Suprapubic skin (tissue), 4 donors: ENCODE data around the gene RUBCNL. TPM values are rescaled to one million over a fixed set of nuclear protein-coding genes. Genes with fewer than 3 reads are reported as not detected.
"Not testable (repeated sequence)": the region's sequence is repeated elsewhere in the genome, so short reads cannot be mapped to it uniquely, and the experiment has no call there.

Experiments used
- DNase-seq, 2 donors: peaks; one replicate each; pipeline ENCODE4 v3.0.0-alpha.2; 2019; ENCODE audit warnings: low spot score in 2 of 2
- H3K27ac ChIP-seq: fragments of 200-600 bp; sonication (generic); one replicate; pipeline ENCODE4 v1.5.1; 2019
- H3K27me3 ChIP-seq: fragments of 200-600 bp; sonication (generic); one replicate; pipeline ENCODE4 v1.5.1; 2019
- H3K36me3 ChIP-seq: fragments of 200-600 bp; sonication (generic); one replicate; pipeline ENCODE4 v1.5.1; 2019
- H3K4me1 ChIP-seq: fragments of 200-600 bp; sonication (generic); one replicate; pipeline ENCODE4 v1.5.1; 2019
- H3K4me3 ChIP-seq: fragments of 200-600 bp; sonication (generic); one replicate; pipeline ENCODE4 v1.5.1; 2019; ENCODE audit warnings: mild to moderate bottlenecking
- H3K9me3 ChIP-seq: fragments of 200-600 bp; sonication (generic); one replicate; pipeline ENCODE4 v1.5.1; 2019
- EP300 ChIP-seq: sonication (generic); formaldehyde crosslinking; IDR thresholded peaks from one replicate; pipeline ENCODE4 v1.6.1; 2017; ENCODE audit warnings: antibody characterized with exemption
- POLR2A ChIP-seq, 2 donors: fragments of 450-650 bp; IDR thresholded peaks; one replicate each; pipeline ENCODE4 v1.6.1; 2017; ENCODE audit warnings: antibody characterized with exemption in 2 of 2, mild to moderate bottlenecking in 2 of 2, moderate library complexity in 2 of 2
- POLR2AphosphoS5 ChIP-seq, 3 donors: sonication (generic); formaldehyde crosslinking; IDR thresholded peaks; one replicate each; pipeline ENCODE4 v1.6.1; 2017; ENCODE audit warnings: antibody characterized with exemption in 3 of 3
- WGBS: methylation state at CpG from one replicate; pipeline ENCODE4 v1.1.5; 2018; 5-methylcytosine and 5-hydroxymethylcytosine counted together
- total RNA-seq, 4 donors: library from RNA; depleted of rRNA; stranded (reverse); fragments of >200 nt; gene quantifications; one replicate each; pipeline ENCODE4 v1.1.0, GENCODE V29; 2016
- TF ChIP-seq, protein P1 (sequence below), 2 donors: fragments of 200-600 bp in 1 of 2; fragments of 450-650 bp in 1 of 2; sonication (generic) in 1 of 2; IDR thresholded peaks; one replicate each; pipeline ENCODE4 v1.5.1; 2016 to 2019; ENCODE audit warnings: antibody characterized with exemption in 2 of 2, mild to moderate bottlenecking in 1 of 2, moderate library complexity in 1 of 2

RUBCNL gene, protein sequence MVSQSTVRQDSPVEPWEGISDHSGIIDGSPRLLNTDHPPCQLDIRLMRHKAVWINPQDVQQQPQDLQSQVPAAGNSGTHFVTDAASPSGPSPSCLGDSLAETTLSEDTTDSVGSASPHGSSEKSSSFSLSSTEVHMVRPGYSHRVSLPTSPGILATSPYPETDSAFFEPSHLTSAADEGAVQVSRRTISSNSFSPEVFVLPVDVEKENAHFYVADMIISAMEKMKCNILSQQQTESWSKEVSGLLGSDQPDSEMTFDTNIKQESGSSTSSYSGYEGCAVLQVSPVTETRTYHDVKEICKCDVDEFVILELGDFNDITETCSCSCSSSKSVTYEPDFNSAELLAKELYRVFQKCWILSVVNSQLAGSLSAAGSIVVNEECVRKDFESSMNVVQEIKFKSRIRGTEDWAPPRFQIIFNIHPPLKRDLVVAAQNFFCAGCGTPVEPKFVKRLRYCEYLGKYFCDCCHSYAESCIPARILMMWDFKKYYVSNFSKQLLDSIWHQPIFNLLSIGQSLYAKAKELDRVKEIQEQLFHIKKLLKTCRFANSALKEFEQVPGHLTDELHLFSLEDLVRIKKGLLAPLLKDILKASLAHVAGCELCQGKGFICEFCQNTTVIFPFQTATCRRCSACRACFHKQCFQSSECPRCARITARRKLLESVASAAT
- 1 to 10 TPM in 3 of 4 donors, under 1 TPM in 1; 0.57 to 3.9 (median 2.5) TPM for total RNA-seq

DNA sequence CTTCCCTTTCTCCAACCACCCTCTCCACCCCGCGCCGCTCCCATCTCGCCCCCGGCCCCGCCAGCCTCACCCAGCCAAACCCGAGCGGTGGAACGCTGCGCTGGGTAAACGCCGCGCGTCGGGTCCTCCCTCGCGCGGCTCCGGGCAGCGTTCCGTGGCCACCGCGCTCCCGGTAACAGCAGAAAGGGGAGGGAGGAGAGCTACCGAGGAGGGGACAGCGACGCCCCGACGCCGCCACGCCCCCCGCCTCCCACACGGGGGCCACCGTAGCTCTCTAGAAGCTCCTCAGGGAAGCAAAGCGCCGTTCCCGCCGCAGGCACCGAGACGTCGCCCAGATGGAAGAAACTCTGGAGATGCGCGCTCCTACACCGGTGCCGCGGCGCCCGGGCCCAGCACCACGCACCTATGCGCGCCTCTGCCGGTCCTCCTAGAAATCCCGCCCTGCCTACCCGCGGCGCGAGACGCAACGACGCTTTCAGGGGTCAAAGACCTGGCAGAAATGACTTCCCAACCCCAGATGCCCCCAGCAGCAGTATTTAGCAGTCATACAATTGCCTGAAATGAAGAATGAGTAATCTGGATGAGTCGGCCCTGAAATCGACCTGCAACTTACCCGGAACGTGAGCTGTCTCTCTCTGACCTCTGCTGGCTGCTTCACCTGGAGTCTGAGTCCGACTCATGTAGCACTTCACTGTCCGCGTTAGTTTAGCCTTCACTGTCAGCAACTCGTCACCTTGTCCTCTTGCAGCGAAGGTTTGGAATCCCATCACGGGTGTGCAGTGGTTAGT is at the start of gene RUBCNL:
RUBCNL (minus strand) TSS at position 189 of the 788 bp plus-strand sequence. CDS start 14,777 bp downstream, outside the sequence.
- Histone ChIP-seq H3K4me3 (peak within 1 kb of the TSS; percentile 49), H3K27me3 (peaks cover 20% of the 10 kb centered on the region), H3K4me1 (peaks cover 44% of the 10 kb centered on the region), H3K9me3 (no peaks in the 10 kb centered on the region), H3K36me3 (no peaks in the 10 kb centered on the region), H3K27ac (peak within 1 kb of the TSS; percentile 84)
- TF ChIP-seq POLR2A (IDR thresholded peaks at IDR 0.05) (no peak), POLR2AphosphoS5 (IDR thresholded peaks at IDR 0.05) (no peak), EP300 (no peak)
- TF ChIP-seq, protein P1, sequence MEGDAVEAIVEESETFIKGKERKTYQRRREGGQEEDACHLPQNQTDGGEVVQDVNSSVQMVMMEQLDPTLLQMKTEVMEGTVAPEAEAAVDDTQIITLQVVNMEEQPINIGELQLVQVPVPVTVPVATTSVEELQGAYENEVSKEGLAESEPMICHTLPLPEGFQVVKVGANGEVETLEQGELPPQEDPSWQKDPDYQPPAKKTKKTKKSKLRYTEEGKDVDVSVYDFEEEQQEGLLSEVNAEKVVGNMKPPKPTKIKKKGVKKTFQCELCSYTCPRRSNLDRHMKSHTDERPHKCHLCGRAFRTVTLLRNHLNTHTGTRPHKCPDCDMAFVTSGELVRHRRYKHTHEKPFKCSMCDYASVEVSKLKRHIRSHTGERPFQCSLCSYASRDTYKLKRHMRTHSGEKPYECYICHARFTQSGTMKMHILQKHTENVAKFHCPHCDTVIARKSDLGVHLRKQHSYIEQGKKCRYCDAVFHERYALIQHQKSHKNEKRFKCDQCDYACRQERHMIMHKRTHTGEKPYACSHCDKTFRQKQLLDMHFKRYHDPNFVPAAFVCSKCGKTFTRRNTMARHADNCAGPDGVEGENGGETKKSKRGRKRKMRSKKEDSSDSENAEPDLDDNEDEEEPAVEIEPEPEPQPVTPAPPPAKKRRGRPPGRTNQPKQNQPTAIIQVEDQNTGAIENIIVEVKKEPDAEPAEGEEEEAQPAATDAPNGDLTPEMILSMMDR (IDR thresholded peaks at IDR 0.05): no peak
- 3% methylated on average over 44 of the region's 70 CpGs for WGBS
- no peak for DNase-seq

DNA sequence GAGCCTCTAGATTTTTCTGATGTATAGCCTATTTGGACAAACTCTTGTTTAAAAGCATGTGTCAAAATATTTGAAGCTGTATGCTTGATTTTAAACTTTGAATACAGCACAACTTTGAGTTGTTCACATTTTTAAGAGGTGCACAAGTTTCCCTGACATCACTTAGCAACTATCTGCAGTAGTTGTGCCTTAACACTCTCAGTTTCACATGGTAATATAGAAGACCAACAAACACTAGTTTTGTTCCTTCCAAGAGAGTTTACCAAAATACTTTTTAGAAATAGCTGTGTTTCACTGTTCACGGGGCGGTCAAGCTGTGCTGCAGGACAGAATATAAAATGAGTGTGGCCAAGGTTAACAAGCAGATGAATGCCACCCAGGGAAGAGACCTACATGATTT is 42.5 kb upstream of the RUBCNL start:
- 100% methylated on average over 2 of the region's 2 CpGs for WGBS
- not testable (repeated sequence) for H3K27ac ChIP-seq, H3K9me3 ChIP-seq

DNA sequence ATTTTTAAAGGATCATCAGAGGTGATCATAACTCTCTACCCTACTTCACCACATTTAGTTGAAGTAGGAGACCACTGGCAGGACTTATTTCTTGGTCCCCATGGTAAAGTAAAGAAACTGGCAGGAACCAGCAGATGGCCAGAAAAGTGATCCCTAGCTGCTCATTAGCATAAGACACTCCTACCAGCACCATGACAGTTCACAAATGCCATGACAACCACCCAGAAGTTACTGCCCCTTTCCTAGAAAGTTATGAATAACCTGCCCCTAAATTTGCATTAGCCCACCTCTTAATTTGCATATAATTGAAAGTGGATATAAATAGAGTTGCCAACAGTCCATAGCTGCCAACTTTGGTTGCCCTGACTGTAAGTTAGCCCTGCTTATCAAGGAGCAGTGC is 18.4 kb upstream of the RUBCNL start:
- no peaks in the 10 kb centered on the region for H3K9me3 ChIP-seq
- H3K27me3 ChIP-seq: no peaks in the 10 kb centered on the region
- no peak for DNase-seq
- TF ChIP-seq POLR2AphosphoS5 (IDR thresholded peaks at IDR 0.05) (no peak), POLR2A (IDR thresholded peaks at IDR 0.05) (no peak), EP300 (no peak)
- TF ChIP-seq, protein P1 (IDR thresholded peaks at IDR 0.05): no peak
- no peaks in the 10 kb centered on the region for H3K36me3 ChIP-seq
- peaks cover 10% of the 10 kb centered on the region for H3K4me1 ChIP-seq
- no peak overlapping the region for H3K27ac ChIP-seq
- H3K4me3 ChIP-seq: no peak overlapping the region

More for the DNA sequence above, 42.5 kb upstream of the RUBCNL start:
- not testable (repeated sequence) for H3K27me3 ChIP-seq, DNase-seq, H3K36me3 ChIP-seq, H3K4me1 ChIP-seq, H3K4me3 ChIP-seq

DNA sequence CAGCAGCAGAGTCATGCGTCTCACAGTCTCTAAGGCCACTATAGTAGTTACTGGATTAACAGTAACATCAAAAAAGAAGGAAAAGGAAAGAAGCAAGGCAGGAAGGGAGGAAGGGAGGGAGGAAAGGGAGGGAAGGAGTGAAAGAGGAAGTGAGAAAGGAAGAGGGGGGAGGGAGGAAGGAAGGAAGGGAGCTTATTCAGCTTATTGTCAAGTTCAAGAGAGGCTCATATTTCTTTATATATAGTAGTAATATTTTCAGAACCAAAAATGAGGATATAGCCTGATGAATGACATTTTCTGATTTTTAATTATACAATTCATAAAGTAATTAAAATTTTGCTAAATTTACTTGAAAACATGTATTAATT is 17.7 kb upstream of the RUBCNL start:
- peaks cover 15% of the 10 kb centered on the region for H3K4me1 ChIP-seq
- H3K27me3 ChIP-seq: no peaks in the 10 kb centered on the region
- TF ChIP-seq POLR2AphosphoS5 (IDR thresholded peaks at IDR 0.05) (no peak), EP300 (no peak), POLR2A (IDR thresholded peaks at IDR 0.05) (no peak)
- TF ChIP-seq, protein P1 (IDR thresholded peaks at IDR 0.05): no peak
- H3K9me3 ChIP-seq: no peaks in the 10 kb centered on the region
- H3K27ac ChIP-seq: peak overlapping the region; percentile 32
- H3K36me3 ChIP-seq: no peaks in the 10 kb centered on the region
- DNase-seq: no peak
- no peak overlapping the region for H3K4me3 ChIP-seq
- WGBS: 87% methylated on average over 1 of the region's 1 CpG

- peak overlapping the region; percentile 32 for H3K27ac ChIP-seq
- H3K4me1 ChIP-seq: peaks cover 15% of the 10 kb centered on the region
- H3K36me3 ChIP-seq: no peaks in the 10 kb centered on the region
- DNase-seq: no peak
- H3K9me3 ChIP-seq: no peaks in the 10 kb centered on the region
- WGBS: 84% methylated on average over 8 of the region's 8 CpGs
- H3K27me3 ChIP-seq: no peaks in the 10 kb centered on the region
- no peak for TF ChIP-seq EP300
- no peak overlapping the region for H3K4me3 ChIP-seq
Measured at GRCh38 chr13:46403851-46404732, 17.0 kb upstream of the RUBCNL start.
